HG03108 (cell line): ENCODE measurements around the gene UVRAG.
"Not testable (repeated sequence)": the region's sequence is repeated elsewhere in the genome, so short reads cannot be mapped to it uniquely, and the experiment has no call there.

Source experiments
- ATAC-seq: cut with Tn5 transposase; IDR thresholded peaks from one replicate; pipeline ENCODE4 v1.9.1; 2021; ENCODE audit warnings: moderate library complexity; ENCODE audit not compliant: unreplicated experiment

UVRAG gene

GRCh38 chr11:75873417-75874221 lies 58.6 kb downstream of the UVRAG start:
- ATAC-seq = peak; percentile 73

GRCh38 chr11:75874684-75875341 lies 59.8 kb downstream of the UVRAG start:
- ATAC-seq = no peak

DNA sequence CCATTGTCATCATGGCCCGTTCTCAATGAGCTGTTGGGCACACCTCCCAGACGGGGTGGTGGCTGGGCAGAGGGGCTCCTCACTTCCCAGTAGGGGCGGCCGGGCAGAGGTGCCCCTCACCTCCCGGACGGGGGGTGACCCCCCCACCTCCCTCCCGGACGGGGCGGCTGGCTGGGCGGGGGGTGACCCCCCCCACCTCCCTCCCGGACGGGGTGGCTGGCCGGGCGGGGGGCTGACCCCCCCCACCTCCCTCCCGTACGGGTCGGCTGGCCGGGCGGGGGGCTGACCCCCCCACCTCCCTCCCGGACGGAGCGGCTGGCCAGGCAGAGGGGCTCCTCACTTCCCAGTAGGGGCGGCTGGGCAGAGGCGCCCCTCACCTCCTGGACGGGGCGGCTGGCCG lies 62.3 kb downstream of the UVRAG start:
- ATAC-seq = not testable (repeated sequence)

DNA sequence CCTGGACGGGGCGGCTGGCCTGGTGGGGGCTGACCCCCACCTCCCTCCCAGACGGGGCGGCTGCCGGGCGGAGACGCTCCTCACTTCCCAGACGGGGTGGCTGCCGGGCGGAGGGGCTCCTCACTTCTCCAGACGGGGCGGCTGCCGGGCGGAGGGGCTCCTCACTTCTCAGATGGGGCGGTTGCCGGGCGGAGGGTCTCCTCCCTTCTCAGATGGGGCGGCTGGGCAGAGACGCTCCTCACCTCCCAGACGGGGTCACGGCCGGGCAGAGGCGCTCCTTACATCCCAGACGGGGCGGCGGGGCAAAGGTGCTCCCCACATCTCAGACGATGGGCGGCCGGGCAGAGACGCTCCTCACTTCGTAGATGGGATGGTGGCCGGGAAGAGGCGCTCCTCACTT lies 62.9 kb downstream of the UVRAG start:
- ATAC-seq = not testable (repeated sequence)

GRCh38 chr11:75878933-75879332 lies 63.9 kb downstream of the UVRAG start:
- ATAC-seq = no peak

DNA sequence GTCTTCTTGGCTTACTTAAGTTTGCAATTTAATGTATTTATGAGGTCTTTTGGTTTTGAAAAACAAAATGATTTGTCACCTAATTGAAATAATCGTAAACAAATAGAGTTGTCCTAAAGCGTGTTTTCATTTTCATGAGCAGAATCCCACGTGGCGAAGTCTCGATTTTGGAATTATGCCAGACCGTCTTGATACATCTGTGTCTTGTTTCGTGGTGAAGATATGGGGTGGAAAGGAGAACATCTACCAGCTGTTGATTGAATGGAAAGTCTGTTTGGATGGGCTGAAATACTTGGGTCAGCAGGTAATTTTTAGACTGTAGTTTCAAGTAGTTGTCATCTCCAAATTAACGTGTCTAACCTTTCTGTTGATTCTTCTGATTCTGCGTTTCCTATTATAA lies 64.7 kb downstream of the UVRAG start:
- no peak for ATAC-seq

GRCh38 chr11:75880343-75880742 lies 65.3 kb downstream of the UVRAG start:
- not testable (repeated sequence) for ATAC-seq

- ATAC-seq = no peak
These were observed 69.3 kb downstream of the UVRAG start for GRCh38 chr11:75884321-75884720.

GRCh38 chr11:75888416-75888815 lies 73.4 kb downstream of the UVRAG start:
- no peak for ATAC-seq

DNA sequence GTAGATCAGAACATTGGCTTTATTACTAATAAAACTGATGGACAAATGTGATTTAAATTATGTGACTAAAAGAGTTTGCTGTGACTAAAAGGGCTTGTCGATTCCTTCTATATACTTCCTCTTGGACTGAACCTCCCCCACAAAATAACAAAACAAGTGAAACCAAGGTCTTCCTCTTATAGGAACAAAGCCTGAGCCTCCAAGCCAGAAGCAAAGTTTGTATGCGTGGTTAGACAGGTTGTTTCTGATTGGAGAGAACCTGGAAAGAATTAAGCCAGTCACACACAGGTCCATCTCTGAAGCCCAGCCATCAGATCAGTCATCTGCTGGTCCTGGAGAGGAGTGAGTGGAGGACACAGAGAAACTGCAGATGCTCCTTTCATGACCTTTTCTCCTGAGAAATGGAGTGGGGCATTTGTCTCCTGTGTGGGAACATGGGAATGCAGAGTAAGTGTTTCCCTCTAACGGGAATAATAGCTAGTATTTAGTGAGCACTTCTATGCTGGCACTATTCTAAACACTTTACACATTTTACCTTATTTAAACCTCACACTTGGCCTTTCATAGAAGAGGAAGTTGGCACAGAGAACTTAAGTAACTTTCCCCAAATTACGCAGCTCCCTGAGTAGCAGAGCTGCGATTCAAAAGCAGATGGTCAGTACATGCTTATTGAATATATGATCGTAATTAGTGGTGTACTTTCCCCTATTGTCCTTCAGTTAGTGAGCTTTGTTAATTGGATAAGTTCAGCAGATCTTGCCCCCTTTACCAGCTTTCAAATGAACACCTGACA lies 77.1 kb downstream of the UVRAG start:
- no peak for ATAC-seq

DNA sequence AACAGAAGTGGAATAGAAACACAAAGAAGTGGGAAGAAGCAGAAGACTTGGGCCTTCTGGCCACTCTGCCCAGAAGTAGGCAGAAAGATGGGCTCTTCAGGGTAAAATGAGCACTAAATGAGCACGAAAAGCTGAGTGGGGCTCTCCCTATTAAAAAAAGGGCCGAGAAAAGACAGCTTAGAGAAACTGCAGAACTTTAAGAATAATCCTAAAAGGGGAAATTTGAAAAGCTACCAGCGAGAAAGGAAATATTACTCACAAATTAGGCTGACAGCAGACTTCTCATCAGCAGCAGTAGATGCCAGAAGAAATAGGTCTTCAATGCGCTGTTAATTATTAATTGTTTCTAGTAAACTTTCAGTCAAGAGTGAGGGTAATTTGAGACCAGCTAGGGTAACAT lies 78.2 kb downstream of the UVRAG start:
- no peak for ATAC-seq

GRCh38 chr11:75894036-75894585 lies 79.1 kb downstream of the UVRAG start:
- ATAC-seq = no peak

DNA sequence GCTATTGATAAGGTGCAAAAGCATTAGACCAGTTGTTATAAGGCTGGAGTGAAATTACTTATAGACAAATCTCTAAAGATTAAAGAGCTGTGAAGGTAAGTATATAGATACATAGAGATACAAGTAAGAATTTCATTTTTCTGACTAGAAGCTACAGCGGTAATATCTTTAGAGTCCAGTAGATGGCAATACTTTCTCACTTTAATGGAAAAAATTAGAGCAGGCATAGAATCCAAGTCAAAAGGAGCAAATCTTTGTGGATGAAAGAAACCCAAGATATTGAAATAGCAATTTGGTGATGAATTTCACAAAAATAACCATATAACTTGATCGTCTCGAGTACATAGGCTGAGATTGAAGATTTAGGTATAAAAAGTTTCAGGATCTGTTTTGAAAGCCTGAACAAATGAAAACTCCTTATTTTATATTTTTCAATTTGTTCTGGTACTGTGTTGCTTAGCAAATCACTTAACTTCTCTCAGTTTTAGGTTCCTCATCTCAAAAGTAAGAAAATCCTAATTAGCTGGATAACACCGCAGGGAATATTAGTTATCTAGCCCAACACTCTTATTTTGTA lies 81.9 kb downstream of the UVRAG start:
- no peak for ATAC-seq

- ATAC-seq = no peak
These were observed 83.9 kb downstream of the UVRAG start for GRCh38 chr11:75898871-75899270.

- ATAC-seq = no peak
These were observed 84.8 kb downstream of the UVRAG start for GRCh38 chr11:75899806-75900205.

- no peak for ATAC-seq
These were observed 85.8 kb downstream of the UVRAG start for GRCh38 chr11:75900848-75901247.

DNA sequence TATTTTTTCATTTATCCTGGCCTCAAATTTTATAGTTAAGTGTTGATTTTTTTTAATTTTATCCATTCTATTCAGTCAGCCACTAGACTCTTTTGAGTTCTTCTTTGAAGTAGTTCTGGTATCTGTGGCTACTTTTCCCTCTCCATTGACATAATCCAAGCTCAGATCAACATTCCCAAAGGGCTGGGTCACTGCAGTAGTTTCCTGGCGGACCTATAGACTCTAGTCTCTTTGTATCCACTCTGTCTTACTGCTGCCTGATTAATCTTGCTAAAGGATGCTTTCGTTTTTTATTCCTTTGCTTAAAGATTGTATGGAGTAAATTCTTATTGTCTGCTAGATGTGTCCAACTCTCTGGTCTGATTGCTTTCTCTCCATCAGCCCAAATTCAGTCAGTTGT lies 87.6 kb downstream of the UVRAG start:
- no peak for ATAC-seq

DNA sequence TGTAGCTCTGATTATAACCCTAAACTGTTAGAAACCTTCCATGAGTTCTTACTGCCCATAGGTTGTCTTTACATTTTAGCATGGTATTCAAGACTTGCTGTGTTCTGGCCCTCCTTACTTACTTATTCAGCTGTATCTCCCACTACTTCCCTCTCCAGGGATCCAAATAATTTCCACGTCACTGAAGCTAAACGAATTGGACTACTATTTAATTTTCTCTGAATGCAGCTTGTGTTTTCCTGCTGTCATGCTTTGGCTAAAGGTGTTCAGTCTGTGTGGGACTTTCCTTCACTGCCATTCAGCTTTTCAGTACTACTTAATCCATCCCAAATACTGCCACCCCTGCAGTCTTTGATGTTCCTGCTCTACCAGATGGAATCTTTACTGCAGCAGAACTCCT lies 88.3 kb downstream of the UVRAG start:
- ATAC-seq = no peak

DNA sequence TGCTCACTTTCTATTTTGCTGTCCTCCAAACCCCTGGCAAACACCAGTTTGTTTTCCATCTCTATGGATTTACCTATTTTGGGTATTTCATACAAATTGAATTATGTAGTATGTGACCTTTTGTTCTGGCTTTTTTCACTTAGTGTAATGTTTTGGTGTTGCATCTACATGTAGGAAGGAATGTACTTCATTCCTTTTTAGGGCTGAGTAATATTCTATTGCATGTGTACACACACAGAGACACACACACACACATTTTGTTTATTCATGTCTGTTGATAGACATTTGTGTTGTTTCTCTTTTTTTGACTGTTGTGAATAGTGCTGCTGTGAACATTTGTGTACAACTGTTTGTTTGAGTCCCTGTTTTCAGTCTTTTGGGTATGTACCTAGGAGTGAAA lies 90.4 kb downstream of the UVRAG start:
- no peak for ATAC-seq

DNA sequence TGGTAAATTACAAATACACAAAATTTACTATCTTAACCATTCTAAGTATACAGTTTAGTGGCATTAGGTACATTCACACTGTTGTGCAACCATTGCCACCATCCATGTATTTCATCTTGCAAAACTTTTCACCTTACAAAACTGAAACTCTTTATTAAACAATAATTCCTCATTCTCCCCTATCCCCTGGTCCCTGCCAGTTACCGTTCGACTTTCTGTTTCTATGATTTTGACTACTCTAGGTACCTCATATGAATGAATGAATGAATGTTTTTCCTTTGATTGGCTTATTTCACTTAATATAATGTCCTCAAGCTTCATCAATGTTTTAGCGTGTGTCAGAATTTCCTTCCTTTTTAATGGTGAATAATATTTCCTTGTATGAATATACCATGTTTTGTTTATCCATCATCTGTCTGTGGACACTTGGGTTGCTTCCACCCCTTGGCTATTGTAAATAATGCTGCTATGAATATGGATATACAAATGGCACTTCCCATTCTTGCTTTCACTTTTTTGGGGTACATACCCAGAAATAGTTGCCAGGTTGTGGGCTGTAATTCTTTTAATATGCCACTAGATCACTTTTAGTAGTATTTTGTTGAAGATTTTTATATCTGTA lies 93.0 kb downstream of the UVRAG start:
- ATAC-seq = peak; percentile 25
